Activated CD8-positive, alpha-beta T cell treated with anti-CD3 and anti-CD28 coated beads, Interleukin-2, amount 10 ng/mL, durations not matched to agents 7 days and 5 days (primary cell): Measurements from ENCODE around the gene PSEN1. TPM values are rescaled to one million over a fixed set of nuclear protein-coding genes. Genes with fewer than 3 reads are reported as not detected.
A peak's percentile ranks its signal among the peaks of the same experiment; 100 is the strongest.

Source experiments
- ATAC-seq: fragments of 150-1000 bp; cut with Tn5 transposase; one replicate; pipeline ENCODE4 v1.10.0; 2021; ENCODE audit warnings: moderate library complexity
- CTCF ChIA-PET: fragments of 350-600 bp; sonication (Branson Sonifier 250); formaldehyde crosslinking; loops from one replicate; lab custom pipeline; 2021; ENCODE audit warnings: antibody characterized with exemption; lab: Charles Lee
- POLR2A ChIA-PET: fragments of 350-600 bp; sonication (Branson Sonifier 250); formaldehyde crosslinking; loops from one replicate; lab custom pipeline; 2021; ENCODE audit warnings: antibody characterized with exemption; lab: Charles Lee
- DNase-seq: peaks from one replicate; pipeline ENCODE4 v3.0.0-alpha.2; 2020
- H3K27ac Mint-ChIP-seq: one replicate; pipeline ENCODE4 v1.8.0; 2021; ENCODE audit warnings: mild to moderate bottlenecking, mixed read lengths
- H3K27me3 Mint-ChIP-seq: one replicate; pipeline ENCODE4 v1.8.0; 2021; ENCODE audit warnings: low read depth, mixed read lengths
- H3K36me3 Mint-ChIP-seq: one replicate; pipeline ENCODE4 v1.8.0; 2021; ENCODE audit warnings: low read depth, mixed read lengths
- H3K4me1 Mint-ChIP-seq: one replicate; pipeline ENCODE4 v1.8.0; 2021; ENCODE audit warnings: low read depth, mixed read lengths
- H3K4me3 Mint-ChIP-seq: one replicate; pipeline ENCODE4 v1.8.0; 2021; ENCODE audit warnings: mild to moderate bottlenecking, mixed read lengths
- H3K9me3 Mint-ChIP-seq: one replicate; pipeline ENCODE4 v1.8.0; 2022; ENCODE audit warnings: mixed read lengths; ENCODE audit not compliant: insufficient read depth
- total RNA-seq, 2 experiments: library from RNA; stranded (reverse); gene quantifications; one replicate each; pipeline ENCODE4 v1.2.3, GENCODE V29; 2021

Gene PSEN1
- total RNA-seq, 2 experiments from 2014 or later: 33.0 to 33.7 TPM

GRCh38 chr14:73220061-73220460 is 83.8 kb downstream of the PSEN1 start:
- ChIA-PET POLR2A (no interaction called here), CTCF (interaction anchor here (1.1 kb wide), 1 partner anchor 75 kb away, joined by 3 read pairs; no protein-coding TSS in a partner anchor)
- no peak for DNase-seq
- H3K4me3 Mint-ChIP-seq: no peak overlapping the region
- ATAC-seq: no peak
- H3K27me3 Mint-ChIP-seq: no peaks in the 10 kb centered on the region
- H3K4me1 Mint-ChIP-seq: peaks cover 8% of the 10 kb centered on the region
- no peak overlapping the region for H3K27ac Mint-ChIP-seq
- H3K36me3 Mint-ChIP-seq: peaks cover 44% of the 10 kb centered on the region
- H3K9me3 Mint-ChIP-seq: no peaks in the 10 kb centered on the region

GRCh38 chr14:73220634-73221033 is 84.3 kb downstream of the PSEN1 start:
- H3K27me3 Mint-ChIP-seq: no peaks in the 10 kb centered on the region
- peaks cover 44% of the 10 kb centered on the region for H3K36me3 Mint-ChIP-seq
- peaks cover 8% of the 10 kb centered on the region for H3K4me1 Mint-ChIP-seq
- POLR2A ChIA-PET: no interaction called here
- H3K4me3 Mint-ChIP-seq: no peak overlapping the region
- no peak overlapping the region for H3K27ac Mint-ChIP-seq
- ATAC-seq (no peak), DNase-seq (no peak)
- H3K9me3 Mint-ChIP-seq: no peaks in the 10 kb centered on the region
- CTCF ChIA-PET: interaction anchor here (1.1 kb wide), 1 partner anchor 74 kb away, joined by 3 read pairs; no protein-coding TSS in a partner anchor

GRCh38 chr14:73221945-73222344 is 85.6 kb downstream of the PSEN1 start:
- Mint-ChIP-seq H3K4me3 (no peak overlapping the region), H3K27me3 (no peaks in the 10 kb centered on the region), H3K27ac (no peak overlapping the region), H3K4me1 (peaks cover 8% of the 10 kb centered on the region), H3K9me3 (no peaks in the 10 kb centered on the region), H3K36me3 (peaks cover 39% of the 10 kb centered on the region)
- DNase-seq (no peak), ATAC-seq (no peak)
- CTCF ChIA-PET: interaction anchor here (1.3 to 2.1 kb wide), 2 partner anchors 14 to 73 kb away, joined by 4 to 5 read pairs; no protein-coding TSS in a partner anchor
- POLR2A ChIA-PET: no interaction called here

GRCh38 chr14:73223049-73223448 is 86.7 kb downstream of the PSEN1 start:
- DNase-seq: no peak
- POLR2A ChIA-PET: no interaction called here
- no peak overlapping the region for H3K27ac Mint-ChIP-seq

GRCh38 chr14:73225496-73225895 is 89.2 kb downstream of the PSEN1 start:
- Mint-ChIP-seq H3K4me1 (peaks cover 8% of the 10 kb centered on the region), H3K9me3 (no peaks in the 10 kb centered on the region), H3K4me3 (no peak overlapping the region), H3K27me3 (no peaks in the 10 kb centered on the region), H3K36me3 (peaks cover 13% of the 10 kb centered on the region), H3K27ac (no peak overlapping the region)
- no peak for ATAC-seq
- POLR2A ChIA-PET: no interaction called here
- CTCF ChIA-PET: no interaction called here
- DNase-seq: no peak

More at GRCh38 chr14:73223049-73223448, 86.7 kb downstream of the PSEN1 start:
- H3K27me3 Mint-ChIP-seq: no peaks in the 10 kb centered on the region
- ATAC-seq: no peak
- H3K4me3 Mint-ChIP-seq: no peak overlapping the region
- no peaks in the 10 kb centered on the region for H3K9me3 Mint-ChIP-seq
- H3K4me1 Mint-ChIP-seq: peaks cover 8% of the 10 kb centered on the region
- peaks cover 32% of the 10 kb centered on the region for H3K36me3 Mint-ChIP-seq
- CTCF ChIA-PET: interaction anchor here (1.3 to 2.1 kb wide), 3 partner anchors 8 to 72 kb away, joined by 4 to 6 read pairs (median 5); no protein-coding TSS in a partner anchor

DNA sequence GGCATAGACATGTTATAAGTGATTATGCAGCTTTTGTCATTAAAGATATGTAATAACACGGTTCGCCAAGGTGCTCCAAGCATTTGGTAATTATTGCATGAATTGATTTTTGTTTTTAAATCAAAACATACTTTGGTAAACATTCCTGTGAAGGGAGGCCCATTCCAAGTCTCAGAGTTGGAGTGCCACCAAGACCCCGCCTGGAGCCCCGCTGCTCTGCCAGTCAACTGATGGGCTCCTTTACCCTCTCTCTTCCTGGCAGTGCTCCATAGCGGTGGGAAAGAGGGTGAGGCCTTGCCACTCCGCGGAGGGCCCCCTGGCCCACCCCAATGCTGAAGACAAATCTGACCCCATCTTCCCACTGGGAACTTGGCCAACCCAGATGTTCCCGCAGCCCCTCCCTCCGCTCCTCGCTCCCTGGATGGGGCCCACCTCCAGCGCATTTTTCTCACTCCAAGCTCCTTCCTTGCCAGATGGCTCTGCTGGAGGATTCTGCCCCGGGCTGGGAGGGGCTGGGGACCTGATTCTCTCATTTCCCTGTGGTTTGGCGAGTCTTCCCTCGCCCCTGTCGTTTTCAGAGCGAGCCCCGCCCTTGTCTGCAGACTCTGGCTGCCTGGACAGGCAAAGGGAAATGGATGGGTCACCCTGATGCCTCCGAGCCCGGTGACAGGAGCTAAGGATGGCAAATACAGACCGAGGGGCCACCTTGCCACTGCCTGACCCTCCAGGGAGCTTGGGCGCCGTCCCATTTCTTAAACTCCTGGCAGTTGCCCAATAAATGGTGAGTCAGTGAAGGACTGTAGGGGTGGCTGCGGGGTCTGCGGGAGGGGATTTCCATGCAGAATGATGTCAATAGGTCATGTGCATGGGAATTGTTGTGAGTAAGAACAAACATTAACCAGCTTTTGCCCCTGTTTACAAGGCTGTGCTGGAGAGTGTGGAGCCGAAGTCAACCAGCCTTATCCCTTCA is 91.8 kb downstream of the PSEN1 start:
- CTCF ChIA-PET: no interaction called here
- Mint-ChIP-seq H3K4me1 (no peaks in the 10 kb centered on the region), H3K36me3 (peaks cover under 1% of the 10 kb centered on the region), H3K4me3 (no peak overlapping the region), H3K27ac (no peak overlapping the region), H3K9me3 (no peaks in the 10 kb centered on the region), H3K27me3 (peaks cover 5% of the 10 kb centered on the region)
- POLR2A ChIA-PET: no interaction called here
- DNase-seq (no peak), ATAC-seq (no peak)

GRCh38 chr14:73230051-73230450 is 93.7 kb downstream of the PSEN1 start:
- ATAC-seq: no peak
- Mint-ChIP-seq H3K27me3 (peaks cover 23% of the 10 kb centered on the region), H3K4me1 (no peaks in the 10 kb centered on the region), H3K27ac (no peak overlapping the region), H3K9me3 (no peaks in the 10 kb centered on the region), H3K36me3 (no peaks in the 10 kb centered on the region), H3K4me3 (no peak overlapping the region)
- DNase-seq: no peak
- CTCF ChIA-PET: interaction anchor here (0.9 to 1.5 kb wide), 2 partner anchors 13 to 16 kb away, joined by 3 read pairs; no protein-coding TSS in a partner anchor
- POLR2A ChIA-PET: no interaction called here

GRCh38 chr14:73231981-73232851 is 95.9 kb downstream of the PSEN1 start:
- ATAC-seq: peak; percentile 67
- Mint-ChIP-seq H3K9me3 (no peaks in the 10 kb centered on the region), H3K27ac (no peak overlapping the region), H3K4me1 (peaks cover 4% of the 10 kb centered on the region), H3K36me3 (no peaks in the 10 kb centered on the region), H3K4me3 (no peak overlapping the region), H3K27me3 (peaks cover 42% of the 10 kb centered on the region)
- CTCF ChIA-PET: interaction anchor here (1.1 to 1.8 kb wide), 4 partner anchors 9 to 240 kb away, joined by 4 to 8 read pairs (median 6); no protein-coding TSS in a partner anchor
- POLR2A ChIA-PET: interaction anchor here (0.7 kb wide), 1 partner anchor 238 kb away, joined by 3 read pairs; no protein-coding TSS in a partner anchor
- DNase-seq: no peak

- POLR2A ChIA-PET: no interaction called here
- H3K4me1 Mint-ChIP-seq: peaks cover 4% of the 10 kb centered on the region
- CTCF ChIA-PET: interaction anchor here (1.1 to 1.4 kb wide), 3 partner anchors 10 to 239 kb away, joined by 4 to 8 read pairs (median 6); no protein-coding TSS in a partner anchor
- H3K4me3 Mint-ChIP-seq: no peak overlapping the region
- H3K27me3 Mint-ChIP-seq: peaks cover 43% of the 10 kb centered on the region
- H3K36me3 Mint-ChIP-seq: no peaks in the 10 kb centered on the region
- no peak overlapping the region for H3K27ac Mint-ChIP-seq
- DNase-seq (no peak), ATAC-seq (no peak)
- H3K9me3 Mint-ChIP-seq: no peaks in the 10 kb centered on the region
Measured at GRCh38 chr14:73232984-73233383, 96.7 kb downstream of the PSEN1 start.

- peaks cover 4% of the 10 kb centered on the region for H3K4me1 Mint-ChIP-seq
- H3K27me3 Mint-ChIP-seq: peaks cover 47% of the 10 kb centered on the region
- ChIA-PET POLR2A (no interaction called here), CTCF (interaction anchor here (1.1 kb wide), 2 partner anchors 9 to 62 kb away, joined by 4 to 6 read pairs; no protein-coding TSS in a partner anchor)
- no peaks in the 10 kb centered on the region for H3K9me3 Mint-ChIP-seq
- H3K36me3 Mint-ChIP-seq: no peaks in the 10 kb centered on the region
- DNase-seq: no peak
- ATAC-seq: no peak
- H3K4me3 Mint-ChIP-seq: no peak overlapping the region
- H3K27ac Mint-ChIP-seq: no peak overlapping the region
Measured at GRCh38 chr14:73233564-73233963, 97.3 kb downstream of the PSEN1 start.

DNA sequence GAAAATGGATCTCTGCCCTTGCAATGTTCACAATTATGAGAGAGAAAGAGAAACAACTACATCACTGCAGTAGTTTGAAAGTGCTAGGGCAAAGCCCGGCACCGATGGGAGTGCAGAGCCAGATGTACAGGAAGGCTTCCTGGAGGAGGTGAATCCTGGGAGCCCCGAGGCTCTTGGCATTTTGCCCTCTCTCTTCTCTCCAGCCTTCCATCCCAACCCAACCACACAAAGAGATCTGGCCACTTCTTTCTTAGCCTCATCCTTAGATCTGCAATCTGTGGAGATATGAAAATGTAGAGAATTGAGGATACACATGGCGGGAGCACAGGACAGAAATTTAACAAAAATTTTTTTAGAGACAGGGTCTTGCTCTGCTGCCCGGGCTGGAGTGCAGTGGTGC is 97.7 kb downstream of the PSEN1 start:
- Mint-ChIP-seq H3K4me3 (no peak overlapping the region), H3K27ac (no peak overlapping the region), H3K36me3 (no peaks in the 10 kb centered on the region), H3K27me3 (peaks cover 52% of the 10 kb centered on the region), H3K9me3 (no peaks in the 10 kb centered on the region), H3K4me1 (peaks cover 4% of the 10 kb centered on the region)
- CTCF ChIA-PET: no interaction called here
- ATAC-seq: no peak
- no peak for DNase-seq
- POLR2A ChIA-PET: no interaction called here
